HFF-Myc (cell line): ENCODE data around the gene BMPR1B.
"Not testable (repeated sequence)": the region's sequence is repeated elsewhere in the genome, so short reads cannot be mapped to it uniquely, and the experiment has no call there.

Experiments used
- DNase-seq: peaks from one replicate; pipeline ENCODE4 v3.0.0-alpha.2; 2011; ENCODE audit warnings: low read depth; ENCODE audit errors: extremely low read depth
- H3K4me3 ChIP-seq: replicated peaks from 2 replicates; pipeline ENCODE4 v1.5.1; 2011; ENCODE audit warnings: low read depth, mild to moderate bottlenecking, control low read depth, low read length
- CTCF ChIP-seq: IDR thresholded peaks from 2 replicates; pipeline ENCODE4 v1.5.1; 2012; ENCODE audit warnings: mild to moderate bottlenecking, low read depth, low read length, control low read depth; ENCODE audit errors: missing control alignments

BMPR1B gene

GRCh38 chr4:94826206-94826605 is 68.5 kb downstream of the BMPR1B start:
- H3K4me3 ChIP-seq, result no peak overlapping the region
- TF ChIP-seq CTCF, result no peak
- DNase-seq, result no peak

DNA sequence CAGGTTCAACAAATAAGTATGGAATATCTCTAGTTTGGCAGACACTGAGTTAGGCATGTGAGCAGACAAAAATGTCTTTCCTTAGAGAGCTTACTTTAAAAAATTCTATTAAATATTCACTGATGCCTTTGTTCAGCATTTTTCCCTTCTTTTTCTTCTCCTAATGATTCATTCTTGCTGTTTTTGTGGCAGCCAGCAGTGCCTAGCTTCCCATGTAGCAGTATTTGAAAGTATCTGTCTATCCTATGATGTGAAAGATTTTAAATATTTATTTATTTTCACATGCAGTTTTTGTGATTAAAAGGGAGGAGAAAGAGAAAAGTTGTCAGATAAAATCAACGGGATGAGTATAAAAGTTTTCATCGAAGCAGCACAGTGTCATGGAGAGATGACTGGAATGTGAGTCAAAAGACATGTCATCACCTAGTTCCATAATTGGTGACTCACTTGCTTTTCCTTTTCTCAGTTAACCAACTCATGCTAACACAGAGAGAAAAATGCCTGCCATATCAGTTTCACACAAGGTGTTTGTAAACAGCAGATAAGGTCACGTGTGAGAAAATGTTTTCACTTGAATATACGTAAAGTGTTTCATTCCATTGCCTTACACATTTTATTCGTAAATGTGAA is 69.8 kb downstream of the BMPR1B start:
- H3K4me3 ChIP-seq, result no peak overlapping the region
- peak; percentile 24 for DNase-seq

DNA sequence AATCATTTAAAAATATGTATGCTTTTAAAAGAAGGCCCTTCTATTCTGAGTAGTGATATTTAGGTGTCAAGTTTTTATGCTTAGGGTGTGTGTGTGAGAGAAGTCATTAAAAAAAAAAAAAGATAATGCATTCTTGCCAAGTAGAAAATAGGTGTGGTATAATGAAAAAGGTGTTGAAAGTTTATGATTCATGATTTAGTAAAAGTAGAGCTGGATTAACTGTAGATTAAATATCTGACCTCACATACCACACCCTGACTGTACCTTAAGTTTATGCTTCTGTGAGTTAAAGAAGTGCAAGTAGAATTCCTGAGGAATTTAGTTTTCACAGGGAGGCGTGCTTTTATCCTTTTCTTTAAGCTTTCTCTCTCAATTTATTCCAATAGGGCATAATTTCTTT is 71.1 kb downstream of the BMPR1B start:
- no peak for TF ChIP-seq CTCF
- no peak for DNase-seq
- no peak overlapping the region for H3K4me3 ChIP-seq

More for the DNA sequence above, 69.8 kb downstream of the BMPR1B start:
- no peak for TF ChIP-seq CTCF

DNA sequence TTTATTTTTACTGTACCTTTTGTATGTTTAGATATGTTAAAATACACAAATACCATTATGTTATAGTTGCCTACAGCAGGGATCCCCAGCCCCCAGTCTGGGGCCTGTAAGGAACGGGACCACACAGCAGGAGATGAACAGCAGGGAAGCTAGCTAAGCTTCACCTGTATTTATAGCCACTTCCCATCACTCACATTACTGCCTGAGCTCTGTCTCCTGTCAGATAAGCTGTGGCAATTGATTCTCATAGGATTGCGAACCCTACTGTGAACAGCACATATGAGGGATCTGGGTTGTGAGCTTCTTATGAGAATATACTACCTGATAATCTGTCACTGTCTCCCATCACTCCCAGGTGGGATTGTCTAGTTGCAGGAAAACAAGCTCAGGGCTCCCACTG is 73.9 kb downstream of the BMPR1B start:
- DNase-seq, result no peak
- no peak overlapping the region for H3K4me3 ChIP-seq
- TF ChIP-seq CTCF, result no peak

DNA sequence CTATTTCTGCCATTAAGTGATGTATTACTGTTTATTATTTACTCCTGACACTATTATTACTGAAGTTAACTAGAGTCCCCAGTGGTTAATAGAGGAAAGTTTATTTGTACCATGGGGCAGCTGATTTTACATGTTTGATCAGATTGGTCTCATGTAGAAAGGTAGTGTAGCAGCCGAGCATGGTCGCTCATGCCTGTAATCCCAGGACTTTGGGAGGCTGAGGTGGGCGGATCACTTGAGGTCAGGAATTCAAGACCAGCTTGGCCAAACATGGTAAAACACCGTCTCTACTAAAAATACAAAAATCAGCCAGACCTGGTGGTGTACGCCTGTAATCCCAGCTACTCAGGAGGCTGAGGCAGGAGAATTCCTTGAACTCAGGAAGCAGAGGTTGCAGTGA is 74.6 kb downstream of the BMPR1B start:
- not testable (repeated sequence) for H3K4me3 ChIP-seq, DNase-seq

DNA sequence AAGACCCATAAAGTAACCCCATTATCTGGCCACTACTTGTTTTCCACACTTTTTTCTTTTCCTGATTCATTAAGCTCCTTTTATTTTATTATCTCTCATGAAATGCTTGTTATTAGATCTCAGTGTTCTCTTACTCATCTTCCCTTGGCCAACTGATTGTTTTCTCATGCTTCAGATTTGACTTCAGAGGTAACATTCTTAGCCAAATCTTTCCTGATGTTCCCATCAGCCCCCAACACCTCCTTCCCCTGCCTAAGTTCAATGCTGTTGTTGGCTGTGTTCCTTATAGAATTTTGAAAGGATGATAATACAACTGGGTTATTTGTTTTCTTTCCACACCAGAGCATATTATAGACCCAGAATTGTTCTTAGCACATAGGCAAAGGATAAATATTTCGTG is 75.6 kb downstream of the BMPR1B start:
- no peak for TF ChIP-seq CTCF
- H3K4me3 ChIP-seq, result no peak overlapping the region
- no peak for DNase-seq

DNA sequence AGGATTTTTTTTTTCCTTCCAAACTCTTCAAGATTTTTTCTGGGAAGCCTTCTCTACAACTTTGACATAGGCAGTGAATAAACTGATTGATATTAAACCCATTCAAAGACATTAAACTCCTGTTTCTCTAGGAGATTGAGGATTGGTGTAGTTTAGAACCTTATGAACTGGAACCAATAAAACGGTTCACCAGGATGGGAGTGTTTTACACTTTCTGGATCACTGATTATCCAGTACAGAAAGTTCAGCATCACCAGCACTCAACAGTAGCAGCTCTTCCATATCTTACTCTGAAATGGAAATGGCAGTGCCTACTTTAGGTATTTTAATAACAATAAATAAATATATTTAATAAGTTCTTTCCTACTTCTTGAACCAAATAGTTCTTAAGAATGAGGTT is 76.7 kb downstream of the BMPR1B start:
- no peak for TF ChIP-seq CTCF
- no peak for DNase-seq
- no peak overlapping the region for H3K4me3 ChIP-seq

GRCh38 chr4:94841166-94841863 is 83.6 kb downstream of the BMPR1B start:
- H3K4me3 ChIP-seq, DNase-seq: not testable (repeated sequence)
